Sigmoid colon (tissue), 4 donors: Measurements from ENCODE around the gene EXOSC10.

Source experiments
- EP300 ChIP-seq, 4 donors: sonication (generic); formaldehyde crosslinking; IDR thresholded peaks; one replicate each; pipeline ENCODE4 v1.6.1; 2017; ENCODE audit warnings: antibody characterized with exemption in 4 of 4
- POLR2A ChIP-seq, 2 donors: fragments of 450-650 bp; IDR thresholded peaks; one replicate each; pipeline ENCODE4 v1.6.1; 2016; ENCODE audit warnings: antibody characterized with exemption in 2 of 2, mild to moderate bottlenecking in 2 of 2, moderate library complexity in 2 of 2
- POLR2AphosphoS5 ChIP-seq, 4 donors: sonication (generic); formaldehyde crosslinking; IDR thresholded peaks; one replicate each; pipeline ENCODE4 v1.6.1; 2017; ENCODE audit warnings: antibody characterized with exemption in 4 of 4
- TF ChIP-seq, protein P1 (sequence below), 4 experiments: fragments of 450-650 bp in 3 of 4; fragments of 200-600 bp in 1 of 4; IDR thresholded peaks; one replicate each; pipeline ENCODE4 v1.5.1; 2016 to 2019; ENCODE audit warnings: antibody characterized with exemption in 4 of 4, mild to moderate bottlenecking in 3 of 4, moderate library complexity in 2 of 4

DNA sequence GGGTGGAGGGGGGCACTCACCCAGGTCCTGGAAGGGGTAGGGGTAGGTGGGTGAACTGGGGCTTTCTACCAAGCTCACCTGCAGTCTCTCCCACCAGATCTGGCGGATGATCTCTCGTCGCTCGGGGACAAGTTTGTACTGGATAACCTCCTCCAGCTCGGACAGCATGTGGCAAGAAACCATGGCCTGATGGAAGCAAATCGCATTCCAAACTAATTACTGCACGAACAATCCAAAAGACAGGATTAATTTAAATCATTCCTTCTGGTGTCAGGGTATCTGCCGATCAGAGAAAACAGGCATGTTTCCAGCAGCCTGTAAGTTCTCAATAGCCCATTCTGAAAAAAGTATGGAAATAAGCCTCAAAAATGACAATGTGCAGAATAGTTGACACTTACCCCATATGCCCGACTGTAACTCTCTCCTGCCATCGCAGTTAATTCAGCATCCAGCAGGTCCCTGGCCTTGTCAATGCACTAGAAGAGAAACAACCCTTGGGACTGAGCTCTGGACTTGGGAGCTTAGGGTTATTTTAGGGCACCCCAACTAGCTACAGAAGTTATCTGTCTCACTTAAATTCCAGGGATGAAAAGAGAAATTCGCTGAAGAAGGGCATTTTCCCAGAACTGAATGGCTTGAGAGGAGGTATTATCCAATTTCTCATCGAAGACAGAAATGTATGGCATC, 45.0 kb upstream of the EXOSC10 start:
- no peak for TF ChIP-seq EP300 (IDR thresholded peaks at IDR 0.05)
- TF ChIP-seq, protein P1, sequence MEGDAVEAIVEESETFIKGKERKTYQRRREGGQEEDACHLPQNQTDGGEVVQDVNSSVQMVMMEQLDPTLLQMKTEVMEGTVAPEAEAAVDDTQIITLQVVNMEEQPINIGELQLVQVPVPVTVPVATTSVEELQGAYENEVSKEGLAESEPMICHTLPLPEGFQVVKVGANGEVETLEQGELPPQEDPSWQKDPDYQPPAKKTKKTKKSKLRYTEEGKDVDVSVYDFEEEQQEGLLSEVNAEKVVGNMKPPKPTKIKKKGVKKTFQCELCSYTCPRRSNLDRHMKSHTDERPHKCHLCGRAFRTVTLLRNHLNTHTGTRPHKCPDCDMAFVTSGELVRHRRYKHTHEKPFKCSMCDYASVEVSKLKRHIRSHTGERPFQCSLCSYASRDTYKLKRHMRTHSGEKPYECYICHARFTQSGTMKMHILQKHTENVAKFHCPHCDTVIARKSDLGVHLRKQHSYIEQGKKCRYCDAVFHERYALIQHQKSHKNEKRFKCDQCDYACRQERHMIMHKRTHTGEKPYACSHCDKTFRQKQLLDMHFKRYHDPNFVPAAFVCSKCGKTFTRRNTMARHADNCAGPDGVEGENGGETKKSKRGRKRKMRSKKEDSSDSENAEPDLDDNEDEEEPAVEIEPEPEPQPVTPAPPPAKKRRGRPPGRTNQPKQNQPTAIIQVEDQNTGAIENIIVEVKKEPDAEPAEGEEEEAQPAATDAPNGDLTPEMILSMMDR (IDR thresholded peaks at IDR 0.05), result no peak
- TF ChIP-seq POLR2A (IDR thresholded peaks at IDR 0.05), result no peak
- no peak for TF ChIP-seq POLR2AphosphoS5 (IDR thresholded peaks at IDR 0.05)
